GM19043 (cell line): ENCODE results near the gene SACM1L.
"Not testable (repeated sequence)": the region's sequence is repeated elsewhere in the genome, so short reads cannot be mapped to it uniquely, and the experiment has no call there.

Source experiments
- ATAC-seq: cut with Tn5 transposase; IDR thresholded peaks from one replicate; pipeline ENCODE4 v1.9.1; 2021; ENCODE audit warnings: low read depth; ENCODE audit not compliant: unreplicated experiment

Gene SACM1L

DNA sequence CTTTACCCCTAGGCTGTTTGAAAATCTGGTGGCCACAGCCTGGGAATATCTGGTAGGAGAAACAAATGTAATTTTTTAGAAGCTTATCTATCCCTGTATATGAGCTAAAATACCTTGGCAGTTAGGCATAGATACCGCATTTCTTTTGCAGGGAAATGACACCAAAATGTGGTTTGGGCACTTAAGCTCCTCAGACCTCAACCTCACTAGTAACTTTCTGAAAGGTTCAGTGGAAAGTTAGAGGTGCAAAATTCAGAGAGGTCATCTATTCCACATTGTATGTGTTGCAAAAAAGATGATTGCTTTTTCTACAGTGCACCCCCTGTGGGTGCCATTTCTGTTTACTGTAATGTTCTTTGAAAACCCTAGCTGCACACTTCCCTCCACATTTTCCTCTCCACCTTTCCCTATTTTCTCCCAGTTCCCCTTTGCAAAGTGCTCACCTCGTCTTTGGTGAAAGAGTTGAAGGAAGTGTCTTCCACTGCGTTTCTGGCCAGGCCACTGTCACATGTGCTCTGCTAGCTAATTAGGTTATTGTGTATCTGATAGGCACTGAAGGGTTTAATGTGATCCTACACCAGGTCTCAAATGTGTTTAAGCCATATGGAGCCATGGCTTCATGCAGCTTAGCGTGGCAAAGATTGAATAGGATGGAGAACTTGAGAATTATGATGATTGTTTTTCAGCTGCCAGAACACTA, 1.3 kb downstream of the SACM1L start:
- no peak for ATAC-seq

DNA sequence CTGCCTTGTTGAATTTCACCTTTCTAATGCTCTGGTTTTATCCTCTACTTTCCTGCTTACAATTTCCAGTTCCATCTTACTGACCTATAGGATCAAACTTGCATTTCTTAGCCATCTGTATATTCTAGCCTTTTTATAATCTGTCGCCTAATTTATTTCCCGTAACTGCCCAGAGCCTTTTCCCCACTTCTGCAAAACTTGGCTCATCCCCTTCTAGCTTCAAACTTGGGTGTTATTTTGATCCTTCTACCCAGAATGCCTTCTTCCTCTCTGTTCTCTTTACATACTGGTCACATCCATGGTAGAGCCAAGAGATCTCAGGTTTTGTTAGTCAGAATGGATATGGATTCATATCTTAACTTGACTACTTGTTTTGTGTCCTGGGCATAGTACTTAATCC, 2.6 kb downstream of the SACM1L start:
- no peak for ATAC-seq

DNA sequence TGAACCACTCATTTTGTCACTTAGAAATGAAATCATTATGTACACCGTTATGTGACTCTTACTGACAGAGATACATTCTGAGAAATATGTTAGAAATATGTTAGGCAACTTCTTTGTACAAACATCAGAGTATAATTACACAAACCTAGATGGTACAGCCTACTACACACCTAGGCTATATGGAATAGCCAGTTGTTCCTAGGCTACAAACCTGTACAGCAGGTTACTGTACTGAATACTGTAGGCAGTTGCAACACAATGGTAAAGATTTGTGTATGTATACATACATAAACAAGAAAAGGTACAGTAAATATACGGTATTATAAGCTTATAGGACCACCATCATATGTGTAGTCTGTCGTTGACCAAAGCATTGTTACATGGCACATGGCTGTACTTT, 3.7 kb downstream of the SACM1L start:
- ATAC-seq: no peak

DNA sequence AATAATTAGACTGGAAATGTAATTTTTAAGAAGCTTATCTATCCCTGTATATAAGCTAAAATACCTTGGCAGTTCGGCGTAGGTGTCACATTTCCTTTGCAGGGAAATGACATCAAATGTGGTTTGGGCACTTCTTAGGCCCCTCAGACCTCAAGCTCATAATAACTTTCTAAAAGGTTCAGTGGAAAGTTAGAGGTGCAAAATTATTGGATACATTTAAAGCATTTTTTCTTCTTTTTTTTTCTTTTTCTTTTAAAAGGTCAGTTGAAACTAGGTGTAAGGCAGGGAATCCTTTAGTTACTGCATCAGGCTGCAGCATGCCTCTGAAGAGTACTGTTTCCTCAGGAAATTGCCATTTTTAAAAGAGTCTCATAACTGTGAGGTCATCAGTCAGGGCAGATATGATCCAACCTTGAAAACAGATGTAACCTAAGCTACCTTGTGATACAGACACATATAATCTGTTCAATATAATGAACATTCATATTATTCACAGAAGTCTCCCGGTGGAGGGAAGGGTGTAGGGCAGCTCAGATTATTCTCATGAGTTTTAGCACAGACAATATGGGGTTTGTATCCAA, 4.8 kb downstream of the SACM1L start:
- no peak for ATAC-seq

DNA sequence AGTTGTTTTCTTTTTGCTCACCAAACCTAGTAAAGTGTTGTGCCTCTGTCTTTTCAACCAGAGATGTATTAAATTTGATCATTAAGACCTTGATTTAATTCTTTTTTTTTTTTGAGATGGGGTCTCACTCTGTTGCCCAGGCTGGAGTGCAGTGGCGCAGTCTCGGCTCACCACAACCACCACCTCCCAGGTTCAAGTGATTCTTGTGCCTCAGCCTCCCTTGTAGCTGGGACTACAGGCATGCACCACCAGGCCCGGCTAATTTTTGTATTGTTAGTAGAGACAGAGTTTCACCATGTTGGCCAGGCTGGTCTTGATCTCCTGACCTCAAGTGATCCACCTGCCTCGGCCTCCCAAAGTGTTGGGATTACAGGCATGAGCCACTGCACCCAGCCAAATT, 6.0 kb downstream of the SACM1L start:
- ATAC-seq: not testable (repeated sequence)

DNA sequence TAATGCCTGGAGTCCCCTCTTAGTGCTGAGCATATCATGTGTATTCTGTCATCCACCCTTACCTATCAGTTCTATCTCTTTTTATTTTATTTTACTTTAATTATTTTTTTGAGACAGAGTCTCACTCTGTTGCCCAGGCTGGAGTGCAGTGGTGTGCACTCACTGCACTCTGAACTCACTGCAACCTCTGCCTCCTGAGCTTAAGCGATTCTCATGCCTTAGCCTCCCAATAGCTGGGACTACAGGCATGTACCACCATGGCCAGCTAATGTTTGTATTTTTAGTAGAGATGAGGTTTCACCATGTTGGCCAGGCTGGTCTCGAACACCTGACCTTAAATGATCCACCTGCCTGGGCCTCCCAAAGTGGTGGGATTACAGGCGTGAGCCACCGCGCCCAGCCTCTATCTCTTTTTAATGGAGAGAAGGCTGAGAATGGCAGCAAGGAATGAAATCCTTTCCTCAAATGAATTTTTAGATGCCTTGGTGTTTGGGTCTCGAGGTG, 11.4 kb downstream of the SACM1L start:
- no peak for ATAC-seq

DNA sequence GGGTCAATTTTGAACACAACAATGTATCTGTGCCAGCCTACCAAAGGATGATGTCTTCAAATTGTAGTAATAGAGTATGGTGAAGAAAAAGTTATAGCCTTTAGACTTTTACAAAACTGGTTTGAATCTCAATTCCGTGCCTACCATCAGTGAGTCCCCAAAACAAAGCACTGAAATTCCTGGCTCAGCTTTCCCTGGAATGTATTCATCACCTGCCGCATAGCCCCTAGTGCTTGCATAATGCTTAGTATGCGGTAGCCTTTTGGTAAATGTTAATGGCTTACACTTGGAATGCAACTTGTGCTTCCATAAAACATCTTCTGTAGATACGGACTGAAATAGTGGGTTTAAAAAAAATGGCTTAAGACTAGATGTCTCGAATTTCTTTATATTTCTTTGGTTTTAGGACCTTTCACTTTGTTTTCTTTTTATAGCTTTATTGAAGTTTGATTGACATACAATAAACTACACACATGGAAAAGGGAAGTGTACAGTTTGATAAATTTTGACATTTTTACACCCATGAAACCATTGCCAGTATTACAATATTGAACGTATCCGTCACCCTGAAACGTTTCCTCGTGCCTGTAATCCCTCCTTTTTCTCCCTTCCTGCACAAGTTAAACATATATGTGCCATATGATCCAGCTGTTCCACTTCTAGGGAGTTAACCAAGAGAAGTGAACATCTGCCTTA, 12.1 kb downstream of the SACM1L start:
- no peak for ATAC-seq

DNA sequence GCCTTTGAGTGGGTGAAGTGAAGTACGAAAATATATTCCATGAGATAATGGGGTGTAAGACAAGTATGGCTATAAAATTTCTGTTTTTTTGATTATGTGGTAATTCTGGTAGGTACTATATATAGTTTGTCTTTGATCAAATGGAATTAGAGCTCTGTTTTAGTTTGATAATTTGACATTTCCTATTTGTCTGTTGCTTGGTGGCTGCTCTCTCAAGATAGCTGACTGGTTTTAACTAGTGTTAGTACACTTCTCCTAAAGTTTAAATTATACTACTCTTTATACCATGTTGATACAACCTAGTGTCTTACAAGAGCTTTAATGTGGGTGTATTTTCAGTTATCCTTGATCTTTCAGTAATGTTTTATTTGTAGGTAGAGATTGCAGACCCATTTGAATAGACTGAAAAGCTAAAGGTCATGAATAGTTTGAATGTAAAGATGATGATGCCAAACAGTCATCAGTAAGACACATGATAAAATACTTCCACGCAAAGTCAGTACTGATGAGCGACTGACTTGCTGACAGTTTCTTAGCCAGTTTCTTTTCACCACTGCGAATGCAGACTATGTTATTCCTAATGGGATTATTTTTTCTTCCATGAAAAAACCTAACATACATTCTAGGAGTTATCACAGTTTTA, 15.2 kb downstream of the SACM1L start:
- ATAC-seq: no peak

DNA sequence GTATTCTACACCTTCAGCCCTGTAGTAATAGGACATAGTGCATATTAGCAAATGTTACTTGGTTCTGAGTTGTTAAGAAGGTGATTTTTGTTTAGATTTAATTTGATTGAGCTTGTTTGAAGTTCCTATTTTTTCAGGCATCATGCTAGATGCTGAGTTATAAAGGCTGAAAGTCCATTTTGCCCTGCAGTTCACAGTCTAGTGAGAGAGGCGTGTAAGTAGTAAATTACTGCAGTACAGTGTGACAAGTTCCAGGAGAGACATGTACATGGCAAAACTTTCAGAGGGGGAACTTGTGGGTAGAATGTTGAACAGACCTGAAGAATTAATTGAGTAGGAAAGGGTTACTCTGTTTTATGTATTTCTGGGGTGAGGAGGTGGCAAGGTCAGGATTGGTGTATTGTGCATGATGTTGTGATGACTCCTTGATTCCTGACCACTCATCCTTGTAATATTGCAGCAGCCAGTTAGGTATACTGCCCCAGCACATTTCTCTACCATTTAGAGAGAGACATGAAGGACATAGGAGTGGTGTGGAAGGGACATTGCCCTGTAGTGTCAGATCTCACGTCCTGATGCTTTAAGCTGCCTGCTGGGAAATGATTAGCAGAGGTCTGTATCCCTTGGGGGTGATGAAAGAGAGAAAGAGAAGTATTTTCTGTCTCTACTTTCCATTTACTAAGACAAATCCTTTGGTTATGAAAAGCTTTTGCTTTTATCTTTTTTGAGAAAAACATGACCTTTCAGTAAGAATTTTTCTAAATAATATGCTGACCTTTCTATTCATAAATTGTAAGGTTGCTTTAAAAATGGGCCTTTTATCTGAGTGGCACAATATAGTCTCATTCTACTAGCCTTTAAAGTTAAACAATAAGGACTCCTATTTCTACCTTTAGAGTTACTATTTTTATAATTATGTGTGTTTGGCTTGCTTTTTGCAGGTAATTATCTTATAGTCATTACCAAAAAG, 16.9 kb downstream of the SACM1L start:
- no peak for ATAC-seq

DNA sequence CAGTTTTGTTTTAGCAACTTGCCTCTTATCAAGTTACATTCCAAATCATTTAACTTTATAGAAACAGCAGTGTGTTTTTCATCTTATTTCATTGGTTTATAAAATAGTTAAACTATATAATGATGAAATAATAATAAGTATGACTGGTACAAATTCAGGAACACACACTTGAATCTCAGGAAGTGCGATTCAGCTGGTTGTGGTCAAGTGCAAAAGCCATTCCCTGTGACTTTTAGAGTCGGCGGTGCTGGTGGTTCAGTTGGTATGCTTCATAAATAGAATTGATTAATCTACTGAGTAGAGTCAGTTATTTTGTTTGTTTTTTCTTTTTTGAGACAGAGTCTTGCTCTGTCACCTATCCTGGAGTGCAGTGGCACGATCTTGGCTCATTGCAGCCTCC, 22.7 kb downstream of the SACM1L start:
- ATAC-seq: no peak

DNA sequence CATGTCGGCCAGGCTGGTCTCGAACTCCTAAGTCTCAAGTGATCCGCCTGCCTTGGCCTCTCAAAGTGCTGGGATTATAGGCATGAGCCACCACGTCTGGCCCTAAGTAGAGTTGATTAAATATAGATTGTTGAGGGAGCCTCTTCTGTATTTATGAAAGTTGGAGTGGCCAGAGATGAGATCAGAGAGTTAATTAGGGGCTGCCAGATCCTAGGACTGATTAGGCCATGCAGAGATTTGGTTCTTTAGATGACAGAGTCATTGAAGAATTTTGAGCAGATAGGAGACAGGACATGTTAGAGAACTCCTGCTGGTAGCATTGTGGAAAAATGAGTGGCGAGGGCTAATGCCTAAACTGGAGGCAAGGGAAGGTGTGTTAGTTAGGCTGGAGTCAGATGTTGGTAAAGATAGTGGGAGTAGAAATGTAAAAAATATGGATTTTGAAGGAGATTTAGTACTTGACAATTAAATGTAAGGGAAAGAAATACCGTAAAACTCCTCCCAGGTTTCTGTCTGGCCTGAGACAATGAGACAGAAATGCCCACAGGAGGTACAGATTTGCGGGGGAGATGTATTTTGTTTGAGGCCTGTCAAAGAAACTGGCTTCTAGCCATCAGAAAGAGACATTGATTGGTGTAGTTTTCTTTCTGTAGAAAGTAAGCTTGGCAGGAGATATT, 23.4 kb downstream of the SACM1L start:
- no peak for ATAC-seq

DNA sequence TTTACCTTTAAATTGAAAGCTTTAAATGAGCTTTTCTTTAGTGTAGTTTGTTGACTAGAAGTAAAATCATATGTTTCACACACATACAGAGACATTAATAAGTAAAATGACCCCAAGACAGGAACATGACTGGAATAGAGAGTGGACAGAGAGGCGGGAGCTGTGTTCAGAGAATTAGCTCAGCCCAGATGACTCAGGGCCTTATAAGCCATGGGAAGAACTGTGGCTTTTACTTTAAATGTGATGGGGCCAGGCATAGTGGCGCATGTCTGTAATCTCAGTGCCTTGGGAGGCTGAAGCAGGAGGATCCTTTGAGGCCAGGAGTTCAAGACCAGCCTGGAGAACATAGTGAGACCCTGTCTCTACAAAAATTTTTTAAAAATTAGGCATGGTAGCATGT, 26.7 kb downstream of the SACM1L start:
- no peak for ATAC-seq

DNA sequence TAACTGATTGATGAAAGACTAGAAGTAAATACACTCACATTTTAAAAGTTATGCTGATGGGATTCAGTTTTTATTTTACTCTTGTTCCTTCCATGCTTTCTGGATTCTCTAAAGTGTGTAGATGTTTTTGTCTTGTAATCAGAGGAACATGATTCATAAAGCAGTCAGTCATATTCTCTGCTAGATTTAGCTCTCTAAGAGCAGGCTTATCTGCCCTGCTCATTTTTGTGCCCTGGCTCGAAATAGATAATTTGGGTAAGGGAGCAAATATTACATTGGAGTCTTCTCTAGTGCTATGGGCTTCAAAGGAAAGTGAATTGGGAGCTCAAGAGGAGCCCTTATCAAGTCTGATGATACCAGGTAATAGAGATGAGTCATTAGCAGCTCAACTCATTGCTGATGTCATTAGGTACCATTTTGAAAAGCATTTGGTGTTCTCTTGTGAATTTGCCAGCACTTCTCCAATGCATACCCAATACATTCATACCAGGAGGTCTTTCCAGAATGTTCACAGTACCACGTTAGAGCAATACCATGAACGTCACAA, 27.7 kb downstream of the SACM1L start:
- ATAC-seq: no peak

DNA sequence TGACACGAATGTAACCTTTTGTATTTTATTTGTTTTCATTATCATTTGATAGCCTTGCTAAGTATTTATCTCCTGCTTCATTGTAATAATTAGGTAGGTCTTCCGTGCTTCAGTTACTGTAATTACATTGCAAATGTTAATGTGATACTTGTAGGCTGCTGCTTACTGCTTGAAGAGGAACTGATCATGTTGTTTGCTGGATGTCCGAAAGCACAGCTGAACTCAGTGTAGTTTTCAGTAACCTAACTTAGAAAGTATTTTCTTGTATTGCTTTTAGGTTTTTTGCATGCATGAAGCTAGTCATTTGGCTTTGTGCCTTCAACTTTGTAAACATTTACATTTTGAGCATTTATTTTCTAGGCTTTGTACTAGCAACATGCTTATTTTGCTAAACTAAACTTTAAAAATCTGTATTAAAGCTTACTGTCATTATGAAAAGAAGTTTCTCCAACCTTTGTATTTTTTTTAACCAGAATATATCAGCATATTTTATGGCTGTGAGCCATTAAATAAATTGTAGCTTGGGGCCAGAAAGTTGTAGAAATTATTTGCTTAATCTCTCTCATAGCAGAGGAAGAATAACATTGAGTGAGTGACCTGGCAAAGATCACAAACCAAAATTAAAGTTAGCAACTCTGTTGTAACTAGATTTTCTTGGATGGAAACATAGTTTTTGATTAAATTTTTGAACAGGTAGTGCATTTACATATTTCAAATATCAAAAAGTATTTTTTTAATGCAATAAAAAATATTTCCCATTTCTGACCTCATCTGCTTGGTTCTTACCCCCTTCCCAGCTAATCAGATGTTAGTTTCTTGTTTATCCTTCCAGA, 30.7 kb downstream of the SACM1L start:
- no peak for ATAC-seq

DNA sequence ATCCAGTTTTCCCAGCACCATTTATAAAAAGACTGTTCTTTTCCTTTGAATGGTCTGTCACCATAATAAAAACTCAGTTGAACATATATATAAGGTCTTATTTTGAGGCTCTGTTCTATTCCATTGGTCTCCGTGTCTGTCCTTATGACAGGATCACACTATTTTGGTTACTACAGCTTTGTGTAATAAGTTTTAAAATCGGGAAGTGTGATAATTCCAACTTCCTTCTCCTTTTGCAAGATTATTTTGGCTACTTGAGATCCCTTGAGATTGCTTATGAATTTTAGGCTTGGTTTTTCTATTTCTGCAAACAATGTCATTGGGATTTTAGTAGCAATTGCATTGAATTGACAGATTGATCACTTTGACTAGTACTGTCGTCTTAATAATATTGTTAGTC, 35.7 kb downstream of the SACM1L start:
- ATAC-seq: no peak

DNA sequence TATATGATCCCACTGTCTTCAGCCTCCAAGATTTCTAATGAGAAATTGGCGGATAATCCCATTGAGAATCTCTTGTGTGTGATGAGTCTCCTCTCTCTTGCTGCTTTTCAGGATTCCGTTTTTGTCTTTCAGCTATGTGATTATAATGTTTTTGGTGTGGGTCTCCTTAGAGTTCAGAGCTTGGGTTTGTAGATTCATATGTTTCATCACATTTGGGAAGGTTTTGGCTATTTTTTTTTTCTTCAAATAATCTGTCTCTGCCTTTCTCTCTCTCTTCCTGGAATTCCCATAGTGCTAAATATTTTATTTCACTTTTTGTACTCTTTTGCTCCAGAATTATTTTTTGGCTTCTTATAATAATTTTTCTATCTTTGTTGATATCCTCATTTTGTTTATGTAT, 40.4 kb downstream of the SACM1L start:
- no peak for ATAC-seq

DNA sequence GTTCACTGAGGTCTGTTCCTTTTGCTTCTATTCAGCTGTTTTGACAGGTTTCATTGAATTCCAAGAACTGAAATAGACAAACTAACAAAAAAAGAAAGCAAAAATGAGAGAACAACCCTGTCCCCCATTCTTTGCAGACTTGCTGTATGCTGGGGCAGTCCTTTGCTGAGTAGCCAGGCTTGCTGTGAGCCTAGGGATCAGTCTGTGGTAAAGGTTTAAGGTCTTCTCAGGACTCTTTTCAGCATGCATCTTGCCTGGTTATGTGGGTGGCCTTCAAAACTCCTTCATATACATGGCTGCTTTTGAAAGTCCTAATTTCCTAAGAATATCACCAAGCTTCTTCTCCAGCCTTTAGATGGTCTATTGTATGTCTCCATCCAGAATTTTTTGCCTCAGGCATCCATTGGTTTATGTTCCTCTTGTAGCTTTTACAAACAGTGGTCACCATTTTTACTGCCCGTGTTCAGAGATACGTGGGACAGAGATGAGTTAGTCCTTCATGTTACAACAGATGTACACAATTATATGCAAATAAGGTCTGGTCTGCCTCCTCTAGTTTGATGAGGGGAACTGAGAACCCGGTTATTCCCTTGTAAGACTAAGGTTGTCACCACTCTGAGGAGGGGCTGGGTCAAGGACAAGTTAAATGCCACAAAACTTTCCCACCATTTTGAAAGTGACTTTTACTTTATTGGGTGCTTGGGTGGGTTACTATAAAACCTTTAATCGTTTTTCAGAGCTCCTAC, 41.4 kb downstream of the SACM1L start:
- ATAC-seq: no peak

DNA sequence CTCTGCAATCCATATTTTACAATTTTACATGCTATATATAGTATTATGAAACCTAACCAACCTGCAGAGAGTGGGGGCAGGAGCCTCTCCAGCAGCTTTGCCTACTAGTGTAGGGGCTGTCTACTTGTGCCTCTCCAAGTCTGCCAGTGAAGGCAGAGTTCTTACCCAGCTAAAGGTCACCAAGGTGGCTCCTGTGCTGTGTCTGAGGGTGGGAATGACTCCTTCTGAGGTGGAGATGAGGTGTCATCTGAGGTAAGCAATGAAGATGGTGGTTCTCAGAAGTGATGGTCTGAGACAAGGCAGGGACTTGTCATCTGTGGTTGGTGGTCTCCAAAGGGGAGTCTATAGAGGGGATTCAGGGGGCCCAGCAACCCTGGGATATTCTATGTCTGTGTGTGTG, 47.5 kb downstream of the SACM1L start:
- no peak for ATAC-seq
